ENCODE data around the gene ADORA1.

The ADORA1 gene

DNA sequence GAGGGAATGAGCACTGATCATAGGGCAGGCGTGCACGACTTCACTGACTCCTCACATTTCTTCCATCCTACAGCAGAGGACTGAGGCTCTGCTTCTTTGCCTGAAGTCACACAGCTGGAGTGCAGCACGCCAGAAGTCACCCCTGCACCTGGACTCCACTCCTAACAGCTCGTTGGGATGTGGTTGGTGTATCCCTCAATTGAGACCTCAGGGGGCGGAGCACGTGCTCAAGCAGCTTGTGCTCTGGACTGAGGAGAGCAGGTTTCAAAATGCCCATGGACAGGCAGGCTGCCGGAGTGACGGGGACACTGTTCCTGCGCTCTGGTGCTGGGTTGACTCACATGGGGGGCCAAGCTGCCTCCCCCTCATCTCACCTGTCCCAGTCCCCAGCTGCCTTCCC is 88.0 kb downstream of the ADORA1 start:
- in situ Hi-C loops (cut with HindIII; ENCODE audit: low sequenced_read_pairs): no loop called here
- TF ChIP-seq, protein P1, sequence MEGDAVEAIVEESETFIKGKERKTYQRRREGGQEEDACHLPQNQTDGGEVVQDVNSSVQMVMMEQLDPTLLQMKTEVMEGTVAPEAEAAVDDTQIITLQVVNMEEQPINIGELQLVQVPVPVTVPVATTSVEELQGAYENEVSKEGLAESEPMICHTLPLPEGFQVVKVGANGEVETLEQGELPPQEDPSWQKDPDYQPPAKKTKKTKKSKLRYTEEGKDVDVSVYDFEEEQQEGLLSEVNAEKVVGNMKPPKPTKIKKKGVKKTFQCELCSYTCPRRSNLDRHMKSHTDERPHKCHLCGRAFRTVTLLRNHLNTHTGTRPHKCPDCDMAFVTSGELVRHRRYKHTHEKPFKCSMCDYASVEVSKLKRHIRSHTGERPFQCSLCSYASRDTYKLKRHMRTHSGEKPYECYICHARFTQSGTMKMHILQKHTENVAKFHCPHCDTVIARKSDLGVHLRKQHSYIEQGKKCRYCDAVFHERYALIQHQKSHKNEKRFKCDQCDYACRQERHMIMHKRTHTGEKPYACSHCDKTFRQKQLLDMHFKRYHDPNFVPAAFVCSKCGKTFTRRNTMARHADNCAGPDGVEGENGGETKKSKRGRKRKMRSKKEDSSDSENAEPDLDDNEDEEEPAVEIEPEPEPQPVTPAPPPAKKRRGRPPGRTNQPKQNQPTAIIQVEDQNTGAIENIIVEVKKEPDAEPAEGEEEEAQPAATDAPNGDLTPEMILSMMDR (IDR thresholded peaks at IDR 0.05; ENCODE audit: low read depth, low read length): no peak
- DNase-seq (ENCODE audit: low read depth, low spot score): no peak

DNA sequence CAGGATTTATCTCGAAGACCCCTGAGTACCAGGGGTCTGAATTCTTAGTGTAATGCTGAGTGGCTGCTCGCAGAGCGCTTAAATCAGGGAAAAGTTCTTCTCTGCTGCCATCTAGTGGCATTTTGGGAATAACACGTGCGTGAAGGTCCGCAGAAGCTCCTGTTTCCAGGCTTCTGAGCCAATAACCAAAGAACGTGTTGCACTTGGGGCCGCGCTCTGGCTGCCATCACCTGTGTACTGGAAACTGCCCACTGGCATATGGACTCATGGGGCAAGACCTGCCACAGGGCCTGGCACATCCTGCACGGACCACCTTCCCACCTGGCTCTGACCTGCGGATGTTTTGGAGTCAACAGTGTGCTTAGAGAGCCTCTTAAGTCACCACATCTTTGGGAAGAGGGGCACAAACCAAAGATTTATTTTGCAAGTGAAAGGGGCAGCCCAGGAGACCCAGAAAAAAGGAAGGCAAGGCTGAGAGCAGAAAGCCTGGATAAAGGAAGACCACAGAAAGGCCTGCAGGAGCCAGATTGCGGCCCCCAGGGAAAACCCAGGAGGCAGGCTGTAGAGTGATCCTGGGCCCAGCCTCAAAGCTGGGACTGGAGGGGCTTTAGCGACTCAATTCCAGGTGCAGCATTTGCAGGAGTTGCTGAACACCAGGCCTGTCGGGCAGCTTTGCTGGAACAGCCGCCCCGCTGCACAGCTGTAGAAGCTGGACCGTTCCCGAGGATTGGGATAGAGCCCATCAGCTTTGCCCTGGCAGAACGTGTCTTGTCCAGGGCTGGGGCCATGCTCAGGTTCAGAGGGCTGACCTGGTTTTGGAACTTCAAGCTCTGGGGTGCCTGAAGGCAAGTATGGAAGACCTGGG is 89.0 kb downstream of the ADORA1 start:
- TF ChIP-seq, protein P1 (IDR thresholded peaks at IDR 0.05; ENCODE audit: low read depth, low read length): peak; percentile 60
- in situ Hi-C loops (cut with HindIII; ENCODE audit: low sequenced_read_pairs): no loop called here

More for the DNA sequence above, 88.0 kb downstream of the ADORA1 start:
- H3K4me3 ChIP-seq (ENCODE audit: low read depth, low read length): no peak overlapping the region

More for the DNA sequence above, 89.0 kb downstream of the ADORA1 start:
- H3K4me3 ChIP-seq (ENCODE audit: low read depth, low read length): no peak overlapping the region
- DNase-seq (ENCODE audit: low read depth, low spot score): peak; percentile 68

Measured in astrocyte of the spinal cord (primary cell).